ENCODE measurements around the gene BMI1.

DNA sequence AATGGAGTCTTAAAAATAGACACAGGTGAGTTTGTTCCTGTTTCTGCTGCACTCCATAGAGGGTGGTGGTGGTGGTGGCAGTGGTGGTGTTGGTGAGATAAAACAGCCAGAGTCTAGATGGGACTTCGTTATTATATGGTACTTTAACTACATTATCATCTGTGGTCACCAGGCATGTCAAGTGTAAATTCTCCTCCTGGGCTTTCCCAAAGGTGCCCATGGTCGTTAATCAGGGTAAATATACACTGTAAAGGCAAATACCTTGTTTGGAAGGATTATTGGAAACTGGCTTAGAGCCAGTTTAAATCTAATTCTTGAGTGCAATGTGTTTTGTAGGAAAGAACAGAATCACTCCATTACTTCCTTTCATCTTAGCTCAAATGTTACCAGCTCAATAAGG, 26.2 kb upstream of the BMI1 start:
- TF ChIP-seq ARNT (IDR thresholded peaks at IDR 0.05), result no peak
- no peak for TF ChIP-seq FOXA1 (IDR thresholded peaks at IDR 0.05)
- no peak for TF ChIP-seq SUZ12 (IDR thresholded peaks at IDR 0.05)
- TF ChIP-seq NFRKB (IDR thresholded peaks at IDR 0.05), result no peak
- no peak for TF ChIP-seq CTBP1 (IDR thresholded peaks at IDR 0.05; ENCODE audit: borderline replicate concordance)

All from HEK293T (cell line).